Measurements from ENCODE around the gene DOCK8.

DOCK8 gene

GRCh38 chr9:248278-248961 is 33.8 kb downstream of the DOCK8 start:
- H3K4me3 Mint-ChIP-seq: peak overlapping the region; percentile 4
- H3K4me1 Mint-ChIP-seq (ENCODE audit: low read depth): peaks cover 30% of the 10 kb centered on the region
- no peaks in the 10 kb centered on the region for H3K27me3 Mint-ChIP-seq (ENCODE audit: low read depth)
- peak overlapping the region; percentile 75 for H3K27ac Mint-ChIP-seq
- no peaks in the 10 kb centered on the region for H3K9me3 Mint-ChIP-seq
- peaks cover 10% of the 10 kb centered on the region for H3K36me3 Mint-ChIP-seq (ENCODE audit: low read depth)

- H3K27me3 Mint-ChIP-seq (ENCODE audit: low read depth): peaks cover 4% of the 10 kb centered on the region
- H3K4me1 Mint-ChIP-seq (ENCODE audit: low read depth): peaks cover 30% of the 10 kb centered on the region
- peaks cover 10% of the 10 kb centered on the region for H3K36me3 Mint-ChIP-seq (ENCODE audit: low read depth)
- H3K27ac Mint-ChIP-seq: peak overlapping the region; percentile 75
- no peaks in the 10 kb centered on the region for H3K9me3 Mint-ChIP-seq
- H3K4me3 Mint-ChIP-seq: peak overlapping the region; percentile 29
Measured at GRCh38 chr9:249025-249424, 34.4 kb downstream of the DOCK8 start.

- peaks cover 6% of the 10 kb centered on the region for H3K36me3 Mint-ChIP-seq (ENCODE audit: low read depth)
- no peak overlapping the region for H3K27ac Mint-ChIP-seq
- peaks cover 27% of the 10 kb centered on the region for H3K4me1 Mint-ChIP-seq (ENCODE audit: low read depth)
- H3K4me3 Mint-ChIP-seq: no peak overlapping the region
- no peaks in the 10 kb centered on the region for H3K9me3 Mint-ChIP-seq
- peaks cover 6% of the 10 kb centered on the region for H3K27me3 Mint-ChIP-seq (ENCODE audit: low read depth)
Measured at GRCh38 chr9:250039-250438, 35.4 kb downstream of the DOCK8 start.

- Mint-ChIP-seq H3K4me1 (ENCODE audit: low read depth) (peaks cover 27% of the 10 kb centered on the region), H3K36me3 (ENCODE audit: low read depth) (peaks cover 6% of the 10 kb centered on the region), H3K27me3 (ENCODE audit: low read depth) (peaks cover 6% of the 10 kb centered on the region), H3K27ac (no peak overlapping the region), H3K9me3 (no peaks in the 10 kb centered on the region), H3K4me3 (no peak overlapping the region)
Measured at GRCh38 chr9:250625-251024, 36.0 kb downstream of the DOCK8 start.

- peaks cover 6% of the 10 kb centered on the region for H3K27me3 Mint-ChIP-seq (ENCODE audit: low read depth)
- peaks cover 27% of the 10 kb centered on the region for H3K4me1 Mint-ChIP-seq (ENCODE audit: low read depth)
- H3K36me3 Mint-ChIP-seq (ENCODE audit: low read depth): peaks cover 6% of the 10 kb centered on the region
- H3K9me3 Mint-ChIP-seq: no peaks in the 10 kb centered on the region
- no peak overlapping the region for H3K4me3 Mint-ChIP-seq
- no peak overlapping the region for H3K27ac Mint-ChIP-seq
Measured at GRCh38 chr9:251398-251797, 36.7 kb downstream of the DOCK8 start.

- Mint-ChIP-seq H3K27ac (no peak overlapping the region), H3K9me3 (no peaks in the 10 kb centered on the region), H3K36me3 (ENCODE audit: low read depth) (peaks cover 9% of the 10 kb centered on the region), H3K4me1 (ENCODE audit: low read depth) (peaks cover 26% of the 10 kb centered on the region), H3K27me3 (ENCODE audit: low read depth) (peaks cover 6% of the 10 kb centered on the region), H3K4me3 (no peak overlapping the region)
Measured at GRCh38 chr9:253539-253938, 38.9 kb downstream of the DOCK8 start.

GRCh38 chr9:254516-254915 is 39.9 kb downstream of the DOCK8 start:
- no peak overlapping the region for H3K4me3 Mint-ChIP-seq
- no peak overlapping the region for H3K27ac Mint-ChIP-seq
- no peaks in the 10 kb centered on the region for H3K9me3 Mint-ChIP-seq
- H3K4me1 Mint-ChIP-seq (ENCODE audit: low read depth): peaks cover 19% of the 10 kb centered on the region
- H3K27me3 Mint-ChIP-seq (ENCODE audit: low read depth): peaks cover 6% of the 10 kb centered on the region
- H3K36me3 Mint-ChIP-seq (ENCODE audit: low read depth): peaks cover 7% of the 10 kb centered on the region

DNA sequence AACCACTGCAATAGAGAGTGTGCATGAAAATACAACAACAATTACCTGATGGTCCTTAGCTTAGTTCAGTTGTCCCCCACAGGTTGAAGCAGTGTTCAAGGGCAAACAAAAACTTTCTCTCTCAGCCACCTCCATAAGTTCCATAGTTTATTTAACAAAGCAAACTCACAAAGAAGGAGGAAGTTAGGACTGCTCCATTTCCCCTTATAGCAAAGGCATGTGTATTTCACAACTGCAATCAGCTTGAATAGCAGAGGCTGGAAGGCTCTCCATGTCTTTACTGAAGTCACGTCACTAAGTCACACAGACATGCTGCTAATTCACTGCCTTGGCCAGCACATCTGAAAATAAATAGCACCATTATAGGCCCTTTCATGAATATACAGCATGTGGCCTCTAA is 43.3 kb downstream of the DOCK8 start:
- no peak overlapping the region for H3K27ac Mint-ChIP-seq
- no peaks in the 10 kb centered on the region for H3K9me3 Mint-ChIP-seq
- peaks cover 19% of the 10 kb centered on the region for H3K27me3 Mint-ChIP-seq (ENCODE audit: low read depth)
- H3K4me1 Mint-ChIP-seq (ENCODE audit: low read depth): peaks cover 5% of the 10 kb centered on the region
- no peak overlapping the region for H3K4me3 Mint-ChIP-seq
- peaks cover 8% of the 10 kb centered on the region for H3K36me3 Mint-ChIP-seq (ENCODE audit: low read depth)

DNA sequence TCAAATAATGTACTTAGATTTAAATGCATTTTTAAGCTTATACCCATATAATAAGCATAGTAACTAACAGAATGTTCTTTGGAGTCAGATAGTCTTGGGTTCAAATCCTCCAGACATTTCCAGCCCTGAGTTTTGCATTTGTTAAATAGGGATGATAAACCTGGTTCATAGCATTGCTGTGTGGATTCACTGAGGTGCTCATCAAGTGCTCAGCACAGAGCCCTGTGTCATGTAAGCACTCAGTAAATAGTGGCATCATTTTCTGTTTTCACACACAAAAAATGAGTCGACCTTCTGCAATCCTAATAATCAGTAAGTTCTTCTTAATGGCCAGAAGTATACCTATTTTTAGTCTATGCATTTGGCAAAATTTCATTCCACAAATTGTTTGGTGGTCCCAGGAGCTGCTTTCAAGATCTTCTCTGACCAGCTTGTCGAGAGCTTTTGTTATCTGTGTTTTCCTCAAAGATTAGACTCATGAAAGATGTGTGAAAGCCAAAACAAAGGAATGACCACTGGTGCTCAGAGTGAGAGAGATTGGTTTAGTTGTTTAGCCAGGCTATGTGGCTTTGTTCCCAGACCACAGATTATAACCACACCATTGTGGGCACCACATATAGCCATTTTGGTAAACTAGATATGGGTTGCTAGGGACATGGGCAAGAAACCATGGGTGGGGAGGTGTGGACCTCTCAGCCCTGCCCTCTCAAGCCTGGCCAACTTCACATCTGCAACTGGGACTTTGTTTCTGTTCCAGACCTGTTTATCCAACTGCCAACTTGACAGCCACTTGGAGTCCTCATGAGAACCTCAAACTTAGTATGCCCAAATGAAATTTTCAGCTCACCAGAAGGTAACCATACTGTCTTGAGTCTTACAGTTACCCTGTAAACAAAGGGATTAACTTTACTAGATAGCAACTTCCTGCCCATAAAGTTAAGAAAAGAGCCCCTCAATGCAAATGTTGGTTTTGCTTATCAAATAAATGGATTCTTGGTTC is 45.0 kb downstream of the DOCK8 start:
- H3K36me3 Mint-ChIP-seq (ENCODE audit: low read depth): peaks cover 8% of the 10 kb centered on the region
- H3K9me3 Mint-ChIP-seq: no peaks in the 10 kb centered on the region
- peaks cover 12% of the 10 kb centered on the region for H3K27me3 Mint-ChIP-seq (ENCODE audit: low read depth)

GRCh38 chr9:264231-264630 is 49.6 kb downstream of the DOCK8 start:
- peaks cover 12% of the 10 kb centered on the region for H3K27me3 Mint-ChIP-seq (ENCODE audit: low read depth)
- H3K9me3 Mint-ChIP-seq: peaks cover 1% of the 10 kb centered on the region
- peaks cover 6% of the 10 kb centered on the region for H3K36me3 Mint-ChIP-seq (ENCODE audit: low read depth)
- no peak overlapping the region for H3K4me3 Mint-ChIP-seq
- peaks cover 27% of the 10 kb centered on the region for H3K4me1 Mint-ChIP-seq (ENCODE audit: low read depth)
- no peak overlapping the region for H3K27ac Mint-ChIP-seq

More for the DNA sequence above, 45.0 kb downstream of the DOCK8 start:
- Mint-ChIP-seq H3K27ac (no peak overlapping the region), H3K4me3 (no peak overlapping the region), H3K4me1 (ENCODE audit: low read depth) (peaks cover 13% of the 10 kb centered on the region)

- Mint-ChIP-seq H3K27me3 (ENCODE audit: low read depth) (peaks cover 12% of the 10 kb centered on the region), H3K36me3 (ENCODE audit: low read depth) (peaks cover 10% of the 10 kb centered on the region), H3K27ac (no peak overlapping the region), H3K4me1 (ENCODE audit: low read depth) (peaks cover 32% of the 10 kb centered on the region), H3K9me3 (peaks cover 3% of the 10 kb centered on the region), H3K4me3 (no peak overlapping the region)
Measured at GRCh38 chr9:265209-265870, 50.7 kb downstream of the DOCK8 start.

DNA sequence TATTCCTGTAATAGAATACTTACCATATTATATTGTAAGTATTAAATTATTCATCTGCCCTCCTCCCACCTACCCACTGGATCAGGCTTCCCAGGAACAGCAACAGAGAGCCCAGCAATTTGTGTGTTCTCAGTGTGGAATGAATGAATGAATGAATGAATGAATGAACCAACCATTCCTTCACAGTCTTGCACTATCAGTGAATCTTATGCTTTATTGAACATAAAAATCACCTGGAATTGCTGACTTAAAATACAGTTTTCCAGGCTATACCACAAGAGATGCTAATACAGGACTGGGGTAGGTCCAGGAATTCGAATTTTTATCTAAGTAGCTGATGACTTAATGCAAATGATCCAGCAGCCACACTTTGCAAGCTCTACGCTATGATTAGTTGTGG is 51.6 kb downstream of the DOCK8 start:
- Mint-ChIP-seq H3K27me3 (ENCODE audit: low read depth) (peaks cover 6% of the 10 kb centered on the region), H3K4me1 (ENCODE audit: low read depth) (peaks cover 40% of the 10 kb centered on the region), H3K27ac (no peak overlapping the region), H3K9me3 (peaks cover 3% of the 10 kb centered on the region), H3K36me3 (ENCODE audit: low read depth) (peaks cover 11% of the 10 kb centered on the region), H3K4me3 (no peak overlapping the region)

DNA sequence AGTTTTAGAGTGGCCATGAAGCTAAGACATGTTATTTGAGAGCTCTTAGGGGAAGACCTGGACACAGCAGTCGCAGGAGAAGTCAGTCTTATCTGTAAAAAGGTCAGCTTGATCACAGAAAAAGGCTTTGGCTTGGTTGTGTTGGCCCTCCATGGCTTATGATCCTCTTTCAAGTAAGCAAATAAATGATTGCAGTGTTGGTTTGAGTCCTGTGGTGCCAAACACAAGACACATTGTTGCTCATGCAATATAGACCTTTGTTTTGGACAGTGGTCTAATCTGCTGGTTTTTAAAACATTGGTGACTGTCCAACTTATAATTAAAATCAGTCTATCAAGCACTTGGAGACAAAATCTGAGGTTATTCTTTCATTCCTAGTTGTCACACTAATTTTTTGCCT is 54.0 kb downstream of the DOCK8 start:
- Mint-ChIP-seq H3K4me3 (no peak overlapping the region), H3K27ac (no peak overlapping the region), H3K27me3 (ENCODE audit: low read depth) (no peaks in the 10 kb centered on the region), H3K9me3 (peaks cover 3% of the 10 kb centered on the region), H3K36me3 (ENCODE audit: low read depth) (peaks cover 11% of the 10 kb centered on the region), H3K4me1 (ENCODE audit: low read depth) (peaks cover 54% of the 10 kb centered on the region)

- Mint-ChIP-seq H3K4me3 (no peak overlapping the region), H3K36me3 (ENCODE audit: low read depth) (peaks cover 14% of the 10 kb centered on the region), H3K27me3 (ENCODE audit: low read depth) (no peaks in the 10 kb centered on the region), H3K4me1 (ENCODE audit: low read depth) (peaks cover 48% of the 10 kb centered on the region), H3K27ac (peak overlapping the region; percentile 57), H3K9me3 (peaks cover 3% of the 10 kb centered on the region)
Measured at GRCh38 chr9:269081-269711, 54.5 kb downstream of the DOCK8 start.

Measured in T-helper 1 cell treated with Interleukin-12 subunit alpha and Interleukin-12 subunit beta and Interleukin-4 antibody, amounts not matched to agents 30 μg/mL and 1 μg/mL, for 36 hours (primary cell).